ENCODE data around the gene HSPA4.

Gene HSPA4

DNA sequence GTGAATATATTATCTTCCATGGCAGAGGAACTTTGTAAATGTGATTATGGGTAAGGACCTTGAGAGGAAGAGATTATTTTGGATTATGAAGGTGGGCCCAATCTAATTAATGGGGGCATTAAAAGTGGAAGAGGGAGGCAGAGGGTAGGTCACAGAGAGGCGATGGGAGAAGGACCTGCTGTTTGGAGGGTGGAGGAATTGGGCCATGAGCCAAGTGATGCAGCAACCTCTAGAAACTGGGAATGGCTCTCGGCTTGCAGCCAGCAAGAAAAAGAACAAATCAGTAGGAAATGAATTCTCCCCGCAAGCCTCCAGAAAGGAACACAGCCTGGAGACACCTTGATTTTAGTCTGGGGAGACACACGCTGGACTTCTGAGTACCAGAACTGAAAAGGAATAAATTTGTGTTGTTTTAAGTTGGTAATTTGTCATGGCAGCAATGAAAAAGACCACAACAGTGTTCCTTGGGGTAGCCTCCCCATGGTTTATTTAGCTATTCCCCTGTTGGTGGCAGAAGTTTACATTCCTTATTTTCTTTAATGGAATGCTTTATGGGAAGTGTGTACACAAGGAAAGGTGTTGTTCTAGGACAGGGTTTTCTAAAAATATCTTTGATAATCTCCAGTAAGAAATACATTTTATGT, 103.6 kb downstream of the HSPA4 start:
- Mint-ChIP-seq H3K4me3 (no peak overlapping the region), H3K9me3 (no peaks in the 10 kb centered on the region), H3K27ac (no peak overlapping the region), H3K36me3 (ENCODE audit: low read depth) (no peaks in the 10 kb centered on the region), H3K27me3 (ENCODE audit: low read depth) (peaks cover 4% of the 10 kb centered on the region), H3K4me1 (ENCODE audit: low read depth) (peaks cover 4% of the 10 kb centered on the region)
- no peak for DNase-seq (ENCODE audit: low spot score)
